Karpas-422 (cell line): ENCODE results near the gene HNRNPM. TPM values are rescaled to one million over a fixed set of nuclear protein-coding genes. Genes with fewer than 3 reads are reported as not detected.

ENCODE experiments used
- DNase-seq: peaks from one replicate; pipeline ENCODE4 v3.0.0-alpha.2; 2015
- H2AFZ ChIP-seq: fragments of 200-600 bp; sonication (generic); 2 replicates; pipeline ENCODE4 v1.6.1; 2014; ENCODE audit warnings: antibody characterized with exemption, low read length, mixed read lengths
- H3K27ac ChIP-seq: fragments of 200-600 bp; sonication (generic); 2 replicates; pipeline ENCODE4 v1.5.1; 2014; ENCODE audit warnings: mild to moderate bottlenecking, low read length, moderate library complexity
- H3K27me3 ChIP-seq: fragments of 200-600 bp; sonication (generic); 2 replicates; pipeline ENCODE4 v1.6.1; 2014; ENCODE audit warnings: low read length, mixed read lengths
- H3K36me3 ChIP-seq: fragments of 200-600 bp; sonication (generic); 2 replicates; pipeline ENCODE4 v1.6.1; 2014; ENCODE audit warnings: low read length, mixed read lengths; ENCODE audit not compliant: insufficient read depth
- H3K4me1 ChIP-seq: fragments of 200-600 bp; sonication (generic); 2 replicates; pipeline ENCODE4 v1.6.1; 2014; ENCODE audit warnings: mild to moderate bottlenecking, low read length, mixed read lengths
- H3K4me2 ChIP-seq: fragments of 200-600 bp; sonication (generic); 2 replicates; pipeline ENCODE4 v1.6.1; 2014; ENCODE audit warnings: low read length, low read depth, mild to moderate bottlenecking; ENCODE audit not compliant: poor library complexity, severe bottlenecking
- H3K4me3 ChIP-seq: fragments of 200-600 bp; sonication (generic); 2 replicates; pipeline ENCODE4 v1.5.1; 2014; ENCODE audit warnings: mild to moderate bottlenecking, antibody characterized with exemption, low read length, mixed read lengths
- H3K79me2 ChIP-seq: fragments of 200-600 bp; sonication (generic); 2 replicates; pipeline ENCODE4 v1.6.1; 2014; ENCODE audit warnings: mild to moderate bottlenecking, low read length, mixed read lengths
- H3K9ac ChIP-seq: fragments of 200-600 bp; sonication (generic); 2 replicates; pipeline ENCODE4 v1.6.0; 2014; ENCODE audit warnings: low read length
- H3K9me2 ChIP-seq: fragments of 200-600 bp; sonication (generic), shearing (Covaris generic); replicated peaks from 2 replicates; pipeline ENCODE4 v1.6.0; 2014; ENCODE audit warnings: mild to moderate bottlenecking, low read length, moderate library complexity; ENCODE audit not compliant: insufficient read depth
- H3K9me3 ChIP-seq: fragments of 300-700, 200-600 bp; sonication (generic); 2 replicates; pipeline ENCODE4 v1.6.1; 2014; ENCODE audit warnings: low read length, mixed read lengths
- H4K20me1 ChIP-seq: fragments of 200-600 bp; sonication (generic); 2 replicates; pipeline ENCODE4 v1.6.1; 2014; ENCODE audit warnings: mild to moderate bottlenecking, antibody characterized with exemption, low read length, low read depth; ENCODE audit not compliant: insufficient read depth
- total RNA-seq: library from RNA; depleted of rRNA; stranded (reverse); fragments of >200 nt; shearing (Covaris generic); gene quantifications from 2 replicates; pipeline ENCODE4 v1.2.3, GENCODE V29; 2014; ENCODE audit warnings: low replicate concordance

The HNRNPM gene
- total RNA-seq, 1 experiment from 2014 or later, result 34.4 TPM

GRCh38 chr19:8452446-8453123, 7.8 kb downstream of the HNRNPM start:
- H3K9me2 ChIP-seq, result no peaks in the 10 kb centered on the region
- no peaks in the 10 kb centered on the region for H3K9me3 ChIP-seq
- peaks cover 35% of the 10 kb centered on the region; the same call in 1 of the 2 replicates for H3K36me3 ChIP-seq
- H3K9ac ChIP-seq, result no peak overlapping the region
- no peak overlapping the region for H3K4me2 ChIP-seq
- H3K27ac ChIP-seq, result no peak overlapping the region
- DNase-seq, result no peak
- H3K4me3 ChIP-seq, result no peak overlapping the region
- H2AFZ ChIP-seq, result no peak overlapping the region
- H3K4me1 ChIP-seq, result peaks cover 8% of the 10 kb centered on the region
- no peaks in the 10 kb centered on the region for H3K27me3 ChIP-seq
- peaks cover 81% of the 10 kb centered on the region for H4K20me1 ChIP-seq
- peaks cover 99% of the 10 kb centered on the region for H3K79me2 ChIP-seq

DNA sequence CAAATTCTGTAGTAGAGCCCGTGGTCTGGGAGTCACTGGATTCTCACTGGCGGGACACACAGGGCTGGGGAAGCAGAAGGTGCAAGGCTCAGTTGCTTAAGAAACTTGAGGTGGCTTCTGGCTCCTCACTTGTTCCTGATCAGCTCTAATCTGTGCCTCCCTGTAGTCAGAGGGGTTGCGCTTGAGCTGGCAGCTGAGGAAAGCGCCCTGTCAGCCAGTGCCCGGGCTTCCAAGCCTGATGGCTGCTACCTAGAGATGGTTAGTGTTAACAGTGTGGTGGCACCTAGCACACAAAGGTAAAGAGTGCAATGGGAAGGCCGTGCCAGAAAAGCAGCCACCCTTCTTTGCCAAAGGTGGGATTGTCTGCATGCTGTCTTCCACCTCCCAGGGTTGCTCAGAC, 8.8 kb downstream of the HNRNPM start:
- Histone ChIP-seq H3K9me2 (no peaks in the 10 kb centered on the region), H2AFZ (no peak overlapping the region), H3K36me3 (peaks cover 32% of the 10 kb centered on the region; the same call in 1 of the 2 replicates), H3K9ac (no peak overlapping the region), H3K9me3 (no peaks in the 10 kb centered on the region), H3K79me2 (peaks cover 99% of the 10 kb centered on the region), H4K20me1 (peaks cover 86% of the 10 kb centered on the region), H3K4me1 (peaks cover 15% of the 10 kb centered on the region), H3K27ac (no peak overlapping the region), H3K4me3 (no peak overlapping the region), H3K27me3 (no peaks in the 10 kb centered on the region), H3K4me2 (no peak overlapping the region)
- DNase-seq, result no peak

DNA sequence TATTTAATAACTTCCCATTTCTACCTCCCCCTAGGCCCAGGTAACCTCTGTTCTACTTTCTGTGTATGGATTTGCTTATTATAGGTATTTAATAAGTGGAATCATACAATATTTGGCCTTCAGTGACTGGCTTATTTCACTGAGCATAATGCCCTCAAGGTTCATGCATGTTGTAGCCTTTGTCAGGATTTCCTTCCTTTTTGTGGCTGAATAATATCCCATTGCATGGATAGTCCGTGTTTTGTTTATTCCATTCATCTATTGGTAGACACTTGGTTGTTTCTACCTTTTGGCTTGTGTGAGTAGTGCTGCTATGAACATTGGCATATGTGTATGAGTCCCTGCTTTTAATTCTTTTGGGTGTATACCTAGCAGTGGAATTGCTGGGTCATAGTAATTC, 9.4 kb downstream of the HNRNPM start:
- Histone ChIP-seq H3K79me2 (peaks cover 99% of the 10 kb centered on the region), H3K27ac (no peak overlapping the region), H3K9ac (no peak overlapping the region), H3K4me1 (peaks cover 16% of the 10 kb centered on the region), H3K36me3 (peaks cover 32% of the 10 kb centered on the region; the same call in 1 of the 2 replicates), H3K9me3 (no peaks in the 10 kb centered on the region), H4K20me1 (peaks cover 87% of the 10 kb centered on the region), H3K27me3 (no peaks in the 10 kb centered on the region), H3K4me2 (no peak overlapping the region), H2AFZ (no peak overlapping the region), H3K9me2 (no peaks in the 10 kb centered on the region), H3K4me3 (no peak overlapping the region)
- DNase-seq, result no peak

- no peak overlapping the region for H3K4me2 ChIP-seq
- H3K4me1 ChIP-seq, result peaks cover 24% of the 10 kb centered on the region
- H3K27me3 ChIP-seq, result no peaks in the 10 kb centered on the region
- no peak for DNase-seq
- H3K27ac ChIP-seq, result no peak overlapping the region
- peaks cover 99% of the 10 kb centered on the region for H3K79me2 ChIP-seq
- no peaks in the 10 kb centered on the region for H3K9me3 ChIP-seq
- H4K20me1 ChIP-seq, result peaks cover 90% of the 10 kb centered on the region
- H3K9ac ChIP-seq, result no peak overlapping the region
- H3K36me3 ChIP-seq, result peaks cover 40% of the 10 kb centered on the region; the same call in 1 of the 2 replicates
- H3K4me3 ChIP-seq, result no peak overlapping the region
- H2AFZ ChIP-seq, result no peak overlapping the region
- no peaks in the 10 kb centered on the region for H3K9me2 ChIP-seq
Observed at GRCh38 chr19:8455018-8455417, 10.2 kb downstream of the HNRNPM start.

GRCh38 chr19:8456064-8456463, 11.3 kb downstream of the HNRNPM start:
- no peaks in the 10 kb centered on the region for H3K9me2 ChIP-seq
- H3K9ac ChIP-seq, result no peak overlapping the region
- H2AFZ ChIP-seq, result no peak overlapping the region

DNA sequence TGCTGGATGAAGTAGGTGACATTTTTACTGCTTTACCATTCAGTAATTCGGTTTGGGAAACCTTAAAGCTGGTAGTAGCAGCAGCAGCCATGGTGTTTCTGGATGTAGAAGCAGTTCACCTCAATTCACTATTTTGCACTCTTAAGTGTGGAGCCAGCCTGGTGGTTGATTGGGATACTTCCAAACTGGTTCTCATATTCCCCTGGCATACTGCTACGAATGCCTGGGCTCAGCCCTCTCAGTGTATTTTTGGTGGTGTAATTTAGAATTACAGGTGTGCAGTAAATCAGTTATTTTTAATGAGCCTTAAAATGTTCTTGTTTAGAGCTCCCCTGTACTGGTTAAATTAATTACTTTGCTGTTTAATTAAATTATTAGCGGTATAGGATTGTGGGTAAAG, 12.4 kb downstream of the HNRNPM start:
- Histone ChIP-seq H3K27me3 (no peaks in the 10 kb centered on the region), H2AFZ (no peak overlapping the region), H3K27ac (no peak overlapping the region), H3K9ac (no peak overlapping the region), H3K4me1 (peaks cover 27% of the 10 kb centered on the region), H3K9me2 (no peaks in the 10 kb centered on the region), H3K36me3 (peaks cover 53% of the 10 kb centered on the region; the same call in 1 of the 2 replicates), H4K20me1 (peaks cover 96% of the 10 kb centered on the region), H3K79me2 (peaks cover 100% of the 10 kb centered on the region), H3K9me3 (no peaks in the 10 kb centered on the region), H3K4me2 (no peak overlapping the region), H3K4me3 (no peak overlapping the region)
- no peak for DNase-seq

More at GRCh38 chr19:8456064-8456463, 11.3 kb downstream of the HNRNPM start:
- Histone ChIP-seq H3K79me2 (peaks cover 100% of the 10 kb centered on the region), H3K9me3 (no peaks in the 10 kb centered on the region), H3K27me3 (no peaks in the 10 kb centered on the region), H3K36me3 (peaks cover 50% of the 10 kb centered on the region; the same call in 1 of the 2 replicates), H3K4me3 (no peak overlapping the region), H4K20me1 (peaks cover 96% of the 10 kb centered on the region), H3K27ac (no peak overlapping the region), H3K4me2 (no peak overlapping the region), H3K4me1 (peaks cover 27% of the 10 kb centered on the region)
- DNase-seq, result no peak

- Histone ChIP-seq H3K79me2 (peaks cover 100% of the 10 kb centered on the region), H3K4me2 (no peak overlapping the region), H3K9me3 (no peaks in the 10 kb centered on the region), H3K9me2 (no peaks in the 10 kb centered on the region), H4K20me1 (peaks cover 96% of the 10 kb centered on the region), H3K36me3 (peaks cover 56% of the 10 kb centered on the region; the same call in 1 of the 2 replicates), H3K9ac (no peak overlapping the region), H3K4me3 (no peak overlapping the region), H3K4me1 (peaks cover 27% of the 10 kb centered on the region), H3K27ac (no peak overlapping the region), H2AFZ (no peak overlapping the region), H3K27me3 (no peaks in the 10 kb centered on the region)
- no peak for DNase-seq
Observed at GRCh38 chr19:8457827-8458226, 13.1 kb downstream of the HNRNPM start.

- H3K9me3 ChIP-seq, result no peaks in the 10 kb centered on the region
- no peak overlapping the region for H3K9ac ChIP-seq
- H3K4me2 ChIP-seq, result no peak overlapping the region
- H3K27ac ChIP-seq, result no peak overlapping the region
- no peak for DNase-seq
- peaks cover 96% of the 10 kb centered on the region for H4K20me1 ChIP-seq
- H3K9me2 ChIP-seq, result no peaks in the 10 kb centered on the region
- H3K36me3 ChIP-seq, result peaks cover 61% of the 10 kb centered on the region; the same call in 1 of the 2 replicates
- no peak overlapping the region for H2AFZ ChIP-seq
- H3K79me2 ChIP-seq, result peaks cover 100% of the 10 kb centered on the region
- no peak overlapping the region for H3K4me3 ChIP-seq
- H3K27me3 ChIP-seq, result no peaks in the 10 kb centered on the region
- peaks cover 27% of the 10 kb centered on the region for H3K4me1 ChIP-seq
Observed at GRCh38 chr19:8458380-8458779, 13.6 kb downstream of the HNRNPM start.
